Measurements from ENCODE around the gene ACOX3. TPM values are rescaled to one million over a fixed set of nuclear protein-coding genes. Genes with fewer than 3 reads are reported as not detected.

Gene ACOX3
- total and polyA plus RNA-seq, 2 of the 8 experiments (the other 6 are each of a cell fraction or from before 2014, with no cell fraction given), result 2.5 to 9.9 TPM

DNA sequence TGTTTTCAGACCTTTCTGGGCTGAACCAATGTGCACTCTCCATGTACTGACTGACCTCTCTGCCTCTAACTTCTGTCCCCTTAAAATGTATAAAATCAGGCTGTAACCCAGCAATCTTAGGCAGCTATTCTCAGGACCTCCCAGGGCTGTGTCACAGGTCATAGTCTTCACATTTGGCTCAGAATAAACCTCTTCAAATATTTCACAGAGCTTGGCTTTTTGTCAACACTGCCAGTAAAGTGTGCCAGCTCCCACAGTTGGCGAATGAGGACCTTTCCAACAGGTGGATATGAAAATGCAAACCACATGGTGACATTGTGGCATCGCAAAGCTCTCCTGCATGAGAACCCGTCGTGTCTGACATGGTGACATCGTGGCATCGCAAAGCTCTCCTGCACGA is 76.4 kb downstream of the ACOX3 start:
- Histone ChIP-seq H3K36me3 (ENCODE audit: control insufficient read depth in 2 of 4, insufficient read depth in 4 of 4, low read length in 3 of 4) (peaks cover 0 to 3% (median 0%) of the 10 kb centered on the region in 4 experiments; a peak in 2 of 8 replicates), H2BK120ac (replicated peaks; ENCODE audit: low read depth, low read length) (no peak overlapping the region), H2BK20ac (ENCODE audit: low read length) (no peak overlapping the region), H3K18ac (ENCODE audit: extremely low read depth, low read length) (no peak overlapping the region), H2BK12ac (ENCODE audit: low read depth, low read length) (no peak overlapping the region), H3K56ac (replicated peaks; ENCODE audit: insufficient read length, low read depth, low read length) (no peak overlapping the region), H3K4me3 (ENCODE audit: extremely low read depth in 1 of 4, insufficient read depth in 2 of 4, low read depth in 3 of 4, low read length in 4 of 4) (no peak overlapping the region), H2BK15ac (ENCODE audit: low read length) (no peak overlapping the region), H3K79me1 (ENCODE audit: low read depth, low read length) (no peaks in the 10 kb centered on the region), H3K14ac (ENCODE audit: insufficient read length) (no peak overlapping the region), H2BK5ac (ENCODE audit: low read depth, low read length) (no peak overlapping the region), H3K27ac (ENCODE audit: low read depth, low read length) (no peak overlapping the region), H3K27me3 (replicated peaks in 1 of 4; ENCODE audit: control insufficient read depth in 3 of 4, extremely low read depth in 1 of 4, insufficient read depth in 3 of 4, low read length in 3 of 4) (peaks cover 0 to 6% (median under 1%) of the 10 kb centered on the region in 4 experiments; a peak in 4 of 7 replicates), H3K4me1 (replicated peaks in 1 of 4; ENCODE audit: control insufficient read depth in 3 of 4, insufficient read depth in 4 of 4, low read length in 3 of 4) (peaks cover 0 to 4% (median 0%) of the 10 kb centered on the region in 4 experiments; a peak in 2 of 7 replicates), H3K23ac (ENCODE audit: insufficient read length) (no peak overlapping the region), H4K20me1 (replicated peaks in 1 of 2; ENCODE audit: control insufficient read depth in 1 of 2, insufficient read depth in 2 of 2, low read length in 2 of 2) (no peaks in the 10 kb centered on the region), H3K4ac (replicated peaks; ENCODE audit: insufficient read length, low read depth, low read length) (no peak overlapping the region), H4K8ac (ENCODE audit: extremely low read depth, insufficient read depth, low read length) (no peak overlapping the region), H4K91ac (replicated peaks; ENCODE audit: insufficient read length, low read length) (no peak overlapping the region), H3K9me3 (ENCODE audit: insufficient read depth in 2 of 2, low read depth in 1 of 2, low read length in 1 of 2) (peaks cover 10 to 16% of the 10 kb centered on the region in 2 experiments), H3K9ac (replicated peaks in 1 of 4; ENCODE audit: extremely low read depth in 1 of 4, low read depth in 3 of 4, low read length in 3 of 4) (no peak overlapping the region), H3K23me2 (ENCODE audit: low read depth, low read length) (no peaks in the 10 kb centered on the region), H4K5ac (ENCODE audit: insufficient read length, low read depth, low read length) (no peak overlapping the region), H2AFZ (ENCODE audit: low read length) (no peak overlapping the region), H3K79me2 (ENCODE audit: control insufficient read depth in 1 of 2, insufficient read depth in 2 of 2, low read length in 2 of 2) (no peaks in the 10 kb centered on the region), H2AK5ac (ENCODE audit: low read depth, low read length) (no peak overlapping the region), H3K4me2 (ENCODE audit: insufficient read depth in 1 of 2, low read depth in 2 of 2, low read length in 2 of 2) (no peak overlapping the region)
- DNase-seq (ENCODE audit: low read depth in 1 of 2, low spot score in 2 of 2) (no peak), FAIRE-seq (no peak)
- CTCF ChIA-PET (ENCODE audit: partially characterized antibody), result interaction anchor here (0.6 to 2.9 kb wide), 4 partner anchors 21 to 63 kb away, joined by 3 to 15 read pairs (median 6); no protein-coding TSS in a partner anchor
- POLR2A ChIA-PET (ENCODE audit: partially characterized antibody), result no interaction called here
- 50% methylated on average over 7 of the region's 7 CpGs; no CpG with 5 or more reads in 1 of the 2 experiments for WGBS, 2 experiments (ENCODE audit: extremely low coverage in 1 of 2, insufficient coverage in 1 of 2, insufficient read length in 1 of 2, insufficient replicate concordance in 2 of 2, low coverage in 1 of 2, low lambda C conversion rate in 2 of 2, missing lambda C conversion rate in 1 of 2)
- TF ChIP-seq FOSL1 (IDR thresholded peaks at IDR 0.05; ENCODE audit: insufficient read depth, low read depth, low read length) (no peak), EGR1 (IDR thresholded peaks at IDR 0.05; ENCODE audit: borderline replicate concordance, low read depth, low read length) (no peak), NANOG (IDR thresholded peaks at IDR 0.05; ENCODE audit: insufficient read depth, low read depth, low read length, poor library complexity, severe bottlenecking) (no peak), TAF1 (IDR thresholded peaks at IDR 0.05; ENCODE audit: low read depth, low read length) (no peak), CTCF (IDR thresholded peaks at IDR 0.05; ENCODE audit: control extremely low read depth in 1 of 3, insufficient read depth in 1 of 3, low read depth in 1 of 3, low read length in 3 of 3) (no peak), BACH1 (IDR thresholded peaks at IDR 0.05; ENCODE audit: low read length) (no peak), JUND (IDR thresholded peaks at IDR 0.05; ENCODE audit: low read length) (no peak), GABPA (IDR thresholded peaks at IDR 0.05; ENCODE audit: borderline replicate concordance, insufficient read depth, low read length) (no peak), JUN (IDR thresholded peaks at IDR 0.05; ENCODE audit: low read depth, low read length) (no peak), NRF1 (IDR thresholded peaks at IDR 0.05; ENCODE audit: low read depth, low read length) (no peak)
